Measurements from ENCODE around the gene PDE3A. TPM values are rescaled to one million over a fixed set of nuclear protein-coding genes. Genes with fewer than 3 reads are reported as not detected.
"Not testable (repeated sequence)": the region's sequence is repeated elsewhere in the genome, so short reads cannot be mapped to it uniquely, and the experiment has no call there.

PDE3A gene
- polyA plus RNA-seq, 1 of the 3 experiments (the other 2 are of a cell fraction), result 0.67 TPM

- DNase-seq, result no peak
- Histone ChIP-seq H3K36me3 (replicated peaks in 1 of 2; ENCODE audit: control insufficient read depth in 1 of 2, insufficient read depth in 2 of 2, low read length in 1 of 2) (no peaks in the 10 kb centered on the region), H3K27ac (ENCODE audit: low read depth in 2 of 2, low read length in 1 of 2) (peak overlapping the region; percentile 60 to 97; a peak in 3 of 4 replicates), H3K27me3 (ENCODE audit: insufficient read depth) (no peaks in the 10 kb centered on the region), H3K4me1 (ENCODE audit: control insufficient read depth in 1 of 2, insufficient read depth in 2 of 2, low read depth in 1 of 2, low read length in 1 of 2) (peaks cover 7 to 10% of the 10 kb centered on the region in 2 experiments; a peak in 3 of 4 replicates), H3K4me3 (ENCODE audit: low read depth in 2 of 2, low read length in 1 of 2) (0 out of 4 replicates have a peak overlapping the region, but pooled peaks of 1 of the 2 experiments have one; percentile 18), H2AFZ (ENCODE audit: low read depth) (no peak overlapping the region), H3K9me3 (no peaks in the 10 kb centered on the region), H3K9me2 (no peaks in the 10 kb centered on the region), H3K4me2 (peak overlapping the region; percentile 24; the same call in 1 of the 2 replicates), H3K79me2 (ENCODE audit: insufficient read depth) (peaks cover 16% of the 10 kb centered on the region), H3K9ac (peak overlapping the region; percentile 59), H4K20me1 (ENCODE audit: insufficient read depth) (no peaks in the 10 kb centered on the region), H3F3A (replicated peaks; ENCODE audit: insufficient read depth) (peaks cover 27% of the 10 kb centered on the region)
- 50% methylated on average over 4 of the region's 4 CpGs for WGBS (ENCODE audit: low lambda C conversion rate)
- POLR2A ChIA-PET, result no interaction called here
- peak; percentile 37; the same call in 1 of the 2 replicates for TF ChIP-seq JUND (IDR thresholded peaks at IDR 0.05)
- TF ChIP-seq FOSL2 (IDR thresholded peaks at IDR 0.05; ENCODE audit: borderline replicate concordance, low read depth), result peak; percentile 18; the same call in 1 of the 2 replicates
- peak; percentile 58 for TF ChIP-seq TCF12 (IDR thresholded peaks at IDR 0.05)
- no peak for TF ChIP-seq FOXM1 (IDR thresholded peaks at IDR 0.05; ENCODE audit: low read depth)
- peak; percentile 40; the same call in 1 of the 2 replicates for TF ChIP-seq PBX3 (IDR thresholded peaks at IDR 0.05)
- no peak for TF ChIP-seq GATA2 (CRISPR knock-in tag; IDR thresholded peaks at IDR 0.05)
- no peak for TF ChIP-seq USF2 (IDR thresholded peaks at IDR 0.05; ENCODE audit: borderline replicate concordance, low read depth, low read length)
- TF ChIP-seq RAD21 (IDR thresholded peaks at IDR 0.05; ENCODE audit: low read length), result no peak
- no peak for TF ChIP-seq NRF1 (IDR thresholded peaks at IDR 0.05; ENCODE audit: low read depth, low read length)
- no peak for TF ChIP-seq ELF1 (IDR thresholded peaks at IDR 0.05)
- TF ChIP-seq EP300 (IDR thresholded peaks at IDR 0.05; ENCODE audit: borderline replicate concordance in 1 of 2, low read depth in 1 of 2, low read length in 1 of 2), result 0 out of 4 replicates have a peak, but pooled peaks of 1 of the 2 experiments have one; percentile 26
- TF ChIP-seq MEF2A (IDR thresholded peaks at IDR 0.05; ENCODE audit: borderline replicate concordance, low read depth), result 0 out of 2 replicates have a peak, but pooled peaks have one; percentile 18
- CTCF ChIA-PET, result interaction anchor here (0.7 to 3.3 kb wide), 19 partner anchors 9 to 915 kb away, joined by 3 to 21 read pairs (median 8); no protein-coding TSS in a partner anchor
These were observed 234.5 kb downstream of the PDE3A start for GRCh38 chr12:20602641-20603391.

- H3K27me3 ChIP-seq (ENCODE audit: insufficient read depth), result no peaks in the 10 kb centered on the region
- POLR2A ChIA-PET, result no interaction called here
- H3K4me1 ChIP-seq (ENCODE audit: control insufficient read depth in 1 of 2, insufficient read depth in 2 of 2, low read depth in 1 of 2, low read length in 1 of 2), result peaks cover 7 to 10% of the 10 kb centered on the region in 2 experiments; a peak in 3 of 4 replicates
- no peaks in the 10 kb centered on the region for H3K36me3 ChIP-seq (replicated peaks in 1 of 2; ENCODE audit: control insufficient read depth in 1 of 2, insufficient read depth in 2 of 2, low read length in 1 of 2)
- WGBS (ENCODE audit: low lambda C conversion rate), result 60% methylated on average over 3 of the region's 3 CpGs
- peaks cover 27% of the 10 kb centered on the region for H3F3A ChIP-seq (replicated peaks; ENCODE audit: insufficient read depth)
- H3K4me3 ChIP-seq (ENCODE audit: low read depth in 2 of 2, low read length in 1 of 2), result no peak overlapping the region
- TF ChIP-seq MEF2A (IDR thresholded peaks at IDR 0.05; ENCODE audit: borderline replicate concordance, low read depth), result no peak
- TF ChIP-seq TEAD4 (IDR thresholded peaks at IDR 0.05; ENCODE audit: borderline replicate concordance, insufficient read depth), result no peak
- TF ChIP-seq EZH2phosphoT487 (IDR thresholded peaks at IDR 0.05; ENCODE audit: borderline replicate concordance, low read depth), result no peak
- TF ChIP-seq MAX (IDR thresholded peaks at IDR 0.05; ENCODE audit: low read depth), result no peak
- no peak for TF ChIP-seq GATA2 (CRISPR knock-in tag; IDR thresholded peaks at IDR 0.05)
- H3K4me2 ChIP-seq, result no peak overlapping the region
- peaks cover 16% of the 10 kb centered on the region for H3K79me2 ChIP-seq (ENCODE audit: insufficient read depth)
- no peak overlapping the region for H2AFZ ChIP-seq (ENCODE audit: low read depth)
- no peak for DNase-seq
- H4K20me1 ChIP-seq (ENCODE audit: insufficient read depth), result no peaks in the 10 kb centered on the region
- no peak overlapping the region for H3K9ac ChIP-seq
- H3K27ac ChIP-seq (ENCODE audit: low read depth in 2 of 2, low read length in 1 of 2), result peak overlapping the region; percentile 50 to 97
- H3K9me3 ChIP-seq, result no peaks in the 10 kb centered on the region
- CTCF ChIA-PET, result interaction anchor here (0.8 to 3.3 kb wide), 3 partner anchors 55 to 847 kb away, joined by 3 to 21 read pairs (median 4); no protein-coding TSS in a partner anchor
- no peaks in the 10 kb centered on the region for H3K9me2 ChIP-seq
These were observed 236.2 kb downstream of the PDE3A start for GRCh38 chr12:20604408-20605067.

GRCh38 chr12:20615020-20615419 is 246.7 kb downstream of the PDE3A start:
- not testable (repeated sequence) for H4K20me1 ChIP-seq (ENCODE audit: insufficient read depth); DNase-seq; H3K4me3 ChIP-seq (ENCODE audit: low read depth in 2 of 2, low read length in 1 of 2); H3K9me3 ChIP-seq; H3F3A ChIP-seq (replicated peaks; ENCODE audit: insufficient read depth); H3K4me1 ChIP-seq (ENCODE audit: control insufficient read depth in 1 of 2, insufficient read depth in 2 of 2, low read depth in 1 of 2, low read length in 1 of 2); H3K79me2 ChIP-seq (ENCODE audit: insufficient read depth); H3K9me2 ChIP-seq; H3K27ac ChIP-seq (ENCODE audit: low read depth in 2 of 2, low read length in 1 of 2); H3K4me2 ChIP-seq; H2AFZ ChIP-seq (ENCODE audit: low read depth); H3K27me3 ChIP-seq (ENCODE audit: insufficient read depth); H3K9ac ChIP-seq
- ChIA-PET POLR2A (interaction anchor here (0.6 kb wide), 1 partner anchor 550 kb away, joined by 3 read pairs; no protein-coding TSS in a partner anchor), CTCF (interaction anchor here (1.1 kb wide), 1 partner anchor 239 kb away, joined by 3 read pairs; no protein-coding TSS in a partner anchor)
- H3K36me3 ChIP-seq (replicated peaks in 1 of 2; ENCODE audit: control insufficient read depth in 1 of 2, insufficient read depth in 2 of 2, low read length in 1 of 2), result peaks cover 0 to 17% of the 10 kb centered on the region in 2 experiments
- 88% methylated on average over 8 of the region's 8 CpGs for WGBS (ENCODE audit: low lambda C conversion rate)

Measured in SK-N-SH (cell line).